B cell (primary cell): ENCODE data around the gene PIK3CD. TPM values are rescaled to one million over a fixed set of nuclear protein-coding genes. Genes with fewer than 3 reads are reported as not detected.

ENCODE experiments used
- ATAC-seq: fragments of 200-7000 bp; cut with Tn5 transposase; one replicate; pipeline ENCODE4 v1.10.0; 2021; ENCODE audit warnings: low read depth, mild to moderate bottlenecking, moderate number of reproducible peaks, moderate library complexity
- CTCF ChIA-PET: fragments of 350-600 bp; sonication (Branson Sonifier 250); formaldehyde crosslinking; loops from one replicate; lab custom pipeline; 2021; ENCODE audit warnings: antibody characterized with exemption, inconsistent platforms; lab: Charles Lee
- POLR2A ChIA-PET: fragments of 350-600 bp; sonication (Branson Sonifier 250); formaldehyde crosslinking; loops from one replicate; lab custom pipeline; 2021; ENCODE audit warnings: antibody characterized with exemption; lab: Charles Lee
- DNase-seq: peaks from one replicate; pipeline ENCODE4 v3.0.0; 2013
- H2AFZ ChIP-seq: 2 replicates; pipeline ENCODE4 v1.6.1; 2012; ENCODE audit warnings: mild to moderate bottlenecking, low read depth, low read length; ENCODE audit not compliant: insufficient read depth, poor library complexity, severe bottlenecking
- H3K27ac ChIP-seq, 2 donors: 1 replicate in 1 of 2; 2 replicates in 1 of 2; pipeline ENCODE4 v1.5.1; 2012 to 2013; ENCODE audit warnings: low read length in 2 of 2, mild to moderate bottlenecking in 2 of 2, moderate library complexity in 1 of 2
- H3K27me3 ChIP-seq, 4 experiments: fragments of 200-600 bp in 1 of 4; sonication (generic) in 1 of 4; replicated peaks in 1 of 4; 1 replicate in 2 of 4; 2 replicates in 2 of 4; pipeline versions ENCODE4 v1.6.1 to v1.7.0; 2013 to 2016; ENCODE audit warnings: low read length in 3 of 4, mild to moderate bottlenecking in 2 of 4, mixed read lengths in 1 of 4, moderate library complexity in 1 of 4; ENCODE audit not compliant: insufficient read depth in 4 of 4, control insufficient read depth in 3 of 4; ENCODE audit errors: control extremely low read depth in 1 of 4
- H3K36me3 ChIP-seq, 2 experiments: replicated peaks in 1 of 2; 1 replicate in 1 of 2; 2 replicates in 1 of 2; pipeline versions ENCODE4 v1.6.1 to v1.7.1; 2013; ENCODE audit warnings: low read length in 1 of 2; ENCODE audit not compliant: insufficient read depth in 2 of 2, control insufficient read depth in 1 of 2; ENCODE audit errors: control extremely low read depth in 1 of 2, extremely low read depth in 1 of 2
- H3K4me1 ChIP-seq, 2 donors: fragments of 200-600 bp in 1 of 2; sonication (generic) in 1 of 2; 1 replicate in 1 of 2; 2 replicates in 1 of 2; pipeline versions ENCODE4 v1.5.1 to v1.6.1; 2013 to 2017; ENCODE audit warnings: low read length in 2 of 2; ENCODE audit not compliant: control insufficient read depth in 2 of 2, insufficient read depth in 2 of 2
- H3K4me2 ChIP-seq: replicated peaks from 2 replicates; pipeline ENCODE3; 2012; ENCODE audit warnings: mild to moderate bottlenecking, low read depth, low read length; ENCODE audit not compliant: poor library complexity, severe bottlenecking
- H3K4me3 ChIP-seq, 5 experiments: fragments of 200-600 bp in 1 of 5; sonication (generic) in 1 of 5; 1 replicate in 3 of 5; 2 replicates in 2 of 5; pipeline versions ENCODE4 v1.5.1 to v1.7.0; 2011 to 2016; ENCODE audit warnings: low read length in 4 of 5, mild to moderate bottlenecking in 4 of 5, low read depth in 2 of 5, control low read depth in 1 of 5, moderate library complexity in 1 of 5; ENCODE audit not compliant: insufficient read depth in 1 of 5; ENCODE audit errors: control extremely low read depth in 1 of 5, extremely low read depth in 1 of 5
- H3K79me2 ChIP-seq: fragments of 200-600 bp; sonication (generic); one replicate; pipeline ENCODE4 v1.6.0; 2016; ENCODE audit warnings: low read length; ENCODE audit not compliant: control insufficient read depth, insufficient read depth
- H3K9ac ChIP-seq: fragments of 200-600 bp; sonication (generic); 2 replicates; pipeline ENCODE4 v1.6.1; 2017; ENCODE audit warnings: mild to moderate bottlenecking, low read length, moderate library complexity
- H3K9me3 ChIP-seq, 3 donors: one replicate each; pipeline versions ENCODE4 v1.6.1 to v1.7.1; 2013; ENCODE audit warnings: low read length in 2 of 3; ENCODE audit not compliant: control insufficient read depth in 2 of 3, insufficient read depth in 1 of 3; ENCODE audit errors: control extremely low read depth in 1 of 3
- H4K20me1 ChIP-seq: 2 replicates; pipeline ENCODE4 v1.6.0; 2012; ENCODE audit warnings: mild to moderate bottlenecking, low read length; ENCODE audit not compliant: insufficient read depth, control insufficient read depth, poor library complexity, severe bottlenecking
- H3K27ac Mint-ChIP-seq: one replicate; pipeline ENCODE4 v1.8.0; 2021; ENCODE audit warnings: mixed read lengths
- H3K27me3 Mint-ChIP-seq: one replicate; pipeline ENCODE4 v1.8.0; 2021; ENCODE audit warnings: mixed read lengths
- H3K4me1 Mint-ChIP-seq: one replicate; pipeline ENCODE4 v1.8.0; 2021; ENCODE audit warnings: mixed read lengths
- H3K4me3 Mint-ChIP-seq: one replicate; pipeline ENCODE4 v1.8.0; 2021; ENCODE audit warnings: mixed read lengths
- H3K9me3 Mint-ChIP-seq: one replicate; pipeline ENCODE4 v1.8.0; 2022; ENCODE audit warnings: mixed read lengths; ENCODE audit not compliant: insufficient read depth
- CTCF ChIP-seq: fragments of 200-600 bp; IDR thresholded peaks from one replicate; pipeline ENCODE4 v1.8.0; 2022; ENCODE audit warnings: antibody characterized with exemption, mild to moderate bottlenecking
- EZH2 ChIP-seq: IDR thresholded peaks from 2 replicates; pipeline ENCODE4 v1.6.1; 2012; ENCODE audit warnings: borderline replicate concordance, low read depth, mild to moderate bottlenecking, moderate library complexity, low read length; ENCODE audit not compliant: insufficient read depth, poor library complexity, severe bottlenecking
- WGBS: methylation state at CpG from one replicate; pipeline ENCODE4 v1.1.5; 2013; ENCODE audit warnings: missing lambda C conversion rate; ENCODE audit not compliant: insufficient coverage; 5-methylcytosine and 5-hydroxymethylcytosine counted together
- intact Hi-C: fragments of 100-400 bp; cut with micrococcal nuclease; formaldehyde crosslinking; loops from one replicate; pipeline ENCODE4 v1.10.0; 2022
- polyA plus RNA-seq: library from polyadenylated mRNA; depleted of rRNA; stranded (reverse); fragments of >200 nt; gene quantifications from 2 replicates; pipeline ENCODE4 v1.2.3, GENCODE V29; 2012
- total RNA-seq, 2 donors: library from RNA; stranded (reverse); fragments of 120-200 nt in 1 of 2; gene quantifications; 1 replicate in 1 of 2; 2 replicates in 1 of 2; pipeline versions ENCODE4 v1.2.3 to v1.2.4, GENCODE V29; 2013 to 2022

PIK3CD gene
- total and polyA plus RNA-seq, 2 donors (not counting 1 experiment from before 2014, with no cell fraction given), result 144 to 222 TPM

DNA sequence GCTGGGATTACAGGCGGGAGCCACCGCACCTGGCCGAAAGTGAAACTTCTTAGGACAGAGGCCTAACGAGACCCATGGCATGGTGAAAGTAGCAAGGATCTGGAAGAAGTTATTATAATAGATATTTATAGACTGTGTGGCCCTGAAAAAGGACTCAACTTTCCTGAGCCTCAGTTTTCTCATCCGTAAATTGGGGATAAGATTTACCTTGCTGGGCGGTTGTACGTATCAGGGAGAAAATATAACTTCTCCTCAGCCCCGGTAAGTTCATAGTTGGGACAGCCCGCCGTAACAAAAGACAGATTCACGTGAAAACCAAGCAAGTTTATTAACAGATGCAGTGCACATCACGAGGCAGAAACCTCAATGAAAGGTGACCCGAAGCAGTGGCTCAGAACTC, 5.5 kb upstream of the PIK3CD start:
- H2AFZ ChIP-seq, result no peak overlapping the region
- Mint-ChIP-seq H3K27me3 (no peaks in the 10 kb centered on the region), H3K4me1 (peaks cover 48% of the 10 kb centered on the region), H3K27ac (peak overlapping the region; percentile 65), H3K9me3 (no peaks in the 10 kb centered on the region), H3K4me3 (no peak overlapping the region)
- peaks cover 63% of the 10 kb centered on the region for H3K79me2 ChIP-seq
- no peak overlapping the region for H3K9ac ChIP-seq
- intact Hi-C loops, result no loop called here
- no peaks in the 10 kb centered on the region for H3K9me3 ChIP-seq
- peaks cover 0 to 3% of the 10 kb centered on the region in 2 experiments for H3K36me3 ChIP-seq
- CTCF ChIA-PET, result interaction anchor here (2.1 to 5.1 kb wide), 3 partner anchors 17 to 76 kb away, joined by 5 to 57 read pairs (median 7); no protein-coding TSS in a partner anchor
- WGBS, result 94% methylated on average over 11 of the region's 13 CpGs
- H3K4me1 ChIP-seq, result peaks cover 29 to 47% of the 10 kb centered on the region in 2 donors
- TF ChIP-seq CTCF (no peak), EZH2 (no peak)
- no peaks in the 10 kb centered on the region for H3K27me3 ChIP-seq
- no peak overlapping the region for H3K4me3 ChIP-seq
- DNase-seq, result no peak
- no peak overlapping the region for H3K27ac ChIP-seq
- POLR2A ChIA-PET, result interaction anchor here (0.6 to 0.7 kb wide), 3 partner anchors 15 to 40 kb away, joined by 3 read pairs; no protein-coding TSS in a partner anchor
- no peak overlapping the region for H3K4me2 ChIP-seq
- peaks cover 5% of the 10 kb centered on the region for H4K20me1 ChIP-seq
- ATAC-seq, result no peak

- H3K9me3 Mint-ChIP-seq, result no peaks in the 10 kb centered on the region
- no peak for ATAC-seq
- Histone ChIP-seq H3K79me2 (peaks cover 58% of the 10 kb centered on the region), H4K20me1 (peaks cover 8% of the 10 kb centered on the region), H3K27me3 (no peaks in the 10 kb centered on the region), H3K9me3 (no peaks in the 10 kb centered on the region), H3K4me1 (peaks cover 34 to 53% of the 10 kb centered on the region in 2 donors), H3K27ac (no peak overlapping the region), H3K36me3 (no peaks in the 10 kb centered on the region), H3K4me3 (no peak overlapping the region), H3K9ac (no peak overlapping the region), H3K4me2 (no peak overlapping the region), H2AFZ (no peak overlapping the region)
- TF ChIP-seq CTCF (no peak), EZH2 (no peak)
- ChIA-PET POLR2A (no interaction called here), CTCF (interaction anchor here (2.1 kb wide), 1 partner anchor 22 kb away, joined by 7 read pairs; no protein-coding TSS in a partner anchor)
- intact Hi-C loops, result no loop called here
- 80% methylated on average over 7 of the region's 10 CpGs for WGBS
- H3K27me3 Mint-ChIP-seq, result no peaks in the 10 kb centered on the region
- DNase-seq, result no peak
- H3K4me1 Mint-ChIP-seq, result peaks cover 46% of the 10 kb centered on the region
- no peak overlapping the region for H3K27ac Mint-ChIP-seq
- H3K4me3 Mint-ChIP-seq, result no peak overlapping the region
Observed at GRCh38 chr1:9648171-9648570, 3.4 kb upstream of the PIK3CD start.
